Measurements from ENCODE around the gene TBX20. TPM values are rescaled to one million over a fixed set of nuclear protein-coding genes. Genes with fewer than 3 reads are reported as not detected.
"Not testable (repeated sequence)": the region's sequence is repeated elsewhere in the genome, so short reads cannot be mapped to it uniquely, and the experiment has no call there.

TBX20 gene
- total RNA-seq, 1 donor from 2014 or later = 0.09 TPM

GRCh38 chr7:35185578-35185907, 68.4 kb downstream of the TBX20 start:
- not testable (repeated sequence) for H3K4me3 Mint-ChIP-seq; H3K4me1 Mint-ChIP-seq; DNase-seq; H3K9me3 Mint-ChIP-seq; H3K27ac Mint-ChIP-seq; H3K36me3 Mint-ChIP-seq (ENCODE audit: low read depth)
- H3K27me3 Mint-ChIP-seq = peaks cover 37% of the 10 kb centered on the region
- intact Hi-C loops (cut with micrococcal nuclease) = loop anchor here (5.0 kb wide), 1 partner anchor 72 kb away; no protein-coding TSS in a partner anchor

- DNase-seq; H3K4me1 Mint-ChIP-seq; H3K9me3 Mint-ChIP-seq; H3K4me3 Mint-ChIP-seq; H3K27ac Mint-ChIP-seq; H3K36me3 Mint-ChIP-seq (ENCODE audit: low read depth): not testable (repeated sequence)
- intact Hi-C loops (cut with micrococcal nuclease) = loop anchor here (5.0 kb wide), 1 partner anchor 72 kb away; no protein-coding TSS in a partner anchor
- peaks cover 37% of the 10 kb centered on the region for H3K27me3 Mint-ChIP-seq
Measured at GRCh38 chr7:35184961-35185360, 68.9 kb downstream of the TBX20 start.

- H3K27ac Mint-ChIP-seq; H3K4me1 Mint-ChIP-seq; H3K4me3 Mint-ChIP-seq; H3K36me3 Mint-ChIP-seq (ENCODE audit: low read depth); intact Hi-C loops (cut with micrococcal nuclease); DNase-seq; H3K9me3 Mint-ChIP-seq: not testable (repeated sequence)
- peaks cover 37% of the 10 kb centered on the region for H3K27me3 Mint-ChIP-seq
Measured at GRCh38 chr7:35183873-35184503, 69.9 kb downstream of the TBX20 start.

- H3K36me3 Mint-ChIP-seq (ENCODE audit: low read depth); intact Hi-C loops (cut with micrococcal nuclease); H3K4me1 Mint-ChIP-seq; H3K27ac Mint-ChIP-seq; H3K9me3 Mint-ChIP-seq; DNase-seq; H3K4me3 Mint-ChIP-seq: not testable (repeated sequence)
- H3K27me3 Mint-ChIP-seq = peaks cover 16% of the 10 kb centered on the region
Measured at GRCh38 chr7:35180665-35181064, 73.2 kb downstream of the TBX20 start.

GRCh38 chr7:35173176-35173575, 80.7 kb downstream of the TBX20 start:
- H3K27me3 Mint-ChIP-seq = not testable (repeated sequence)

GRCh38 chr7:35172131-35172530, 81.8 kb downstream of the TBX20 start:
- DNase-seq; H3K4me1 Mint-ChIP-seq; intact Hi-C loops (cut with micrococcal nuclease); H3K27me3 Mint-ChIP-seq; H3K27ac Mint-ChIP-seq; H3K9me3 Mint-ChIP-seq; H3K36me3 Mint-ChIP-seq (ENCODE audit: low read depth); H3K4me3 Mint-ChIP-seq: not testable (repeated sequence)

More at GRCh38 chr7:35173176-35173575, 80.7 kb downstream of the TBX20 start:
- DNase-seq; H3K36me3 Mint-ChIP-seq (ENCODE audit: low read depth); H3K27ac Mint-ChIP-seq; H3K4me1 Mint-ChIP-seq; intact Hi-C loops (cut with micrococcal nuclease); H3K9me3 Mint-ChIP-seq; H3K4me3 Mint-ChIP-seq: not testable (repeated sequence)

- H3K27me3 Mint-ChIP-seq; H3K27ac Mint-ChIP-seq; H3K4me3 Mint-ChIP-seq; H3K9me3 Mint-ChIP-seq; intact Hi-C loops (cut with micrococcal nuclease); DNase-seq; H3K36me3 Mint-ChIP-seq (ENCODE audit: low read depth); H3K4me1 Mint-ChIP-seq: not testable (repeated sequence)
Measured at GRCh38 chr7:35167658-35168057, 86.2 kb downstream of the TBX20 start.

GRCh38 chr7:35167158-35167557, 86.7 kb downstream of the TBX20 start:
- H3K27me3 Mint-ChIP-seq; H3K4me1 Mint-ChIP-seq; H3K27ac Mint-ChIP-seq; intact Hi-C loops (cut with micrococcal nuclease); H3K9me3 Mint-ChIP-seq; DNase-seq; H3K4me3 Mint-ChIP-seq; H3K36me3 Mint-ChIP-seq (ENCODE audit: low read depth): not testable (repeated sequence)

GRCh38 chr7:35161059-35161740, 92.7 kb downstream of the TBX20 start:
- H3K4me1 Mint-ChIP-seq; H3K27me3 Mint-ChIP-seq; H3K27ac Mint-ChIP-seq; H3K36me3 Mint-ChIP-seq (ENCODE audit: low read depth); H3K4me3 Mint-ChIP-seq; DNase-seq; H3K9me3 Mint-ChIP-seq; intact Hi-C loops (cut with micrococcal nuclease): not testable (repeated sequence)

Other genes starting within 250 kb of the TBX20 start
- 11.1 and 14.5 TPM in 2 replicates for gene DPY19L1, start 216.6 kb downstream of the TBX20 start, total RNA-seq